Activated naive CD4-positive, alpha-beta T cell treated with anti-CD3 and anti-CD28 coated beads for 36 hours (primary cell): Measurements from ENCODE around the gene TLL1. TPM values are rescaled to one million over a fixed set of nuclear protein-coding genes. Genes with fewer than 3 reads are reported as not detected.

Source experiments
- CTCF ChIA-PET: fragments of 350-600 bp; sonication (Branson Sonifier 250); formaldehyde crosslinking; loops from one replicate; lab custom pipeline; 2021; ENCODE audit warnings: antibody characterized with exemption; lab: Charles Lee
- DNase-seq: peaks from one replicate; pipeline ENCODE4 v3.0.0-alpha.2; 2020
- H3K27ac Mint-ChIP-seq: one replicate; pipeline ENCODE4 v1.8.0; 2021; ENCODE audit warnings: mild to moderate bottlenecking, mixed read lengths
- H3K27me3 Mint-ChIP-seq: one replicate; pipeline ENCODE4 v1.8.0; 2021; ENCODE audit warnings: low read depth, mixed read lengths
- H3K36me3 Mint-ChIP-seq: one replicate; pipeline ENCODE4 v1.8.0; 2021; ENCODE audit warnings: low read depth, mixed read lengths
- H3K4me1 Mint-ChIP-seq: one replicate; pipeline ENCODE4 v1.8.0; 2021; ENCODE audit warnings: low read depth, mixed read lengths
- H3K4me3 Mint-ChIP-seq: one replicate; pipeline ENCODE4 v1.8.0; 2021; ENCODE audit warnings: mild to moderate bottlenecking, moderate library complexity, mixed read lengths
- H3K9me3 Mint-ChIP-seq: one replicate; pipeline ENCODE4 v1.8.0; 2021; ENCODE audit warnings: mixed read lengths
- intact Hi-C: fragments of 100-400 bp; cut with micrococcal nuclease; formaldehyde crosslinking; loops from one replicate; pipeline ENCODE4 v1.15.1; 2023
- total RNA-seq, 2 experiments: library from RNA; stranded (reverse); gene quantifications; one replicate each; pipeline ENCODE4 v1.2.3, GENCODE V29; 2021

Gene TLL1
- total RNA-seq, 2 experiments from 2014 or later, result not detected

GRCh38 chr4:165866019-165866650 lies 6.9 kb upstream of the TLL1 start:
- no peak overlapping the region for H3K27ac Mint-ChIP-seq
- H3K4me3 Mint-ChIP-seq, result no peak overlapping the region
- DNase-seq, result no peak
- CTCF ChIA-PET, result no interaction called here
- H3K9me3 Mint-ChIP-seq, result no peaks in the 10 kb centered on the region
- intact Hi-C loops, result no loop called here
- H3K27me3 Mint-ChIP-seq, result peaks cover 4% of the 10 kb centered on the region
- H3K4me1 Mint-ChIP-seq, result no peaks in the 10 kb centered on the region
- H3K36me3 Mint-ChIP-seq, result no peaks in the 10 kb centered on the region

GRCh38 chr4:165867961-165868360 lies 5.1 kb upstream of the TLL1 start:
- Mint-ChIP-seq H3K9me3 (no peaks in the 10 kb centered on the region), H3K36me3 (no peaks in the 10 kb centered on the region), H3K27ac (no peak overlapping the region), H3K4me3 (no peak overlapping the region), H3K4me1 (peaks cover 6% of the 10 kb centered on the region), H3K27me3 (peaks cover 11% of the 10 kb centered on the region)
- intact Hi-C loops, result no loop called here
- CTCF ChIA-PET, result no interaction called here
- DNase-seq, result no peak

GRCh38 chr4:165873298-165874071 lies 448 bp downstream of the TLL1 start:
- no peak for DNase-seq
- no peaks in the 10 kb centered on the region for H3K36me3 Mint-ChIP-seq
- intact Hi-C loops, result no loop called here
- peaks cover 21% of the 10 kb centered on the region for H3K4me1 Mint-ChIP-seq
- peak overlapping the region; percentile 9 for H3K4me3 Mint-ChIP-seq
- peaks cover 48% of the 10 kb centered on the region for H3K27me3 Mint-ChIP-seq
- no peak overlapping the region for H3K27ac Mint-ChIP-seq
- no peaks in the 10 kb centered on the region for H3K9me3 Mint-ChIP-seq
- CTCF ChIA-PET, result interaction anchor here (0.6 kb wide), 1 partner anchor 1734 kb away, joined by 3 read pairs; no protein-coding TSS in a partner anchor

- H3K9me3 Mint-ChIP-seq, result no peaks in the 10 kb centered on the region
- peaks cover 50% of the 10 kb centered on the region for H3K27me3 Mint-ChIP-seq
- H3K4me1 Mint-ChIP-seq, result peaks cover 21% of the 10 kb centered on the region
- H3K36me3 Mint-ChIP-seq, result no peaks in the 10 kb centered on the region
- DNase-seq, result no peak
- intact Hi-C loops, result no loop called here
- CTCF ChIA-PET, result no interaction called here
- H3K4me3 Mint-ChIP-seq, result no peak overlapping the region
- no peak overlapping the region for H3K27ac Mint-ChIP-seq
Measured at GRCh38 chr4:165874072-165874790, 1.2 kb downstream of the TLL1 start.

- H3K36me3 Mint-ChIP-seq, result no peaks in the 10 kb centered on the region
- H3K27ac Mint-ChIP-seq, result no peak overlapping the region
- H3K27me3 Mint-ChIP-seq, result peaks cover 48% of the 10 kb centered on the region
- H3K9me3 Mint-ChIP-seq, result no peaks in the 10 kb centered on the region
- intact Hi-C loops, result no loop called here
- peaks cover 21% of the 10 kb centered on the region for H3K4me1 Mint-ChIP-seq
- H3K4me3 Mint-ChIP-seq, result no peak overlapping the region
- no peak for DNase-seq
- CTCF ChIA-PET, result no interaction called here
Measured at GRCh38 chr4:165874791-165875371, 1.8 kb downstream of the TLL1 start.

- H3K4me1 Mint-ChIP-seq, result peaks cover 21% of the 10 kb centered on the region
- no peak for DNase-seq
- no peaks in the 10 kb centered on the region for H3K9me3 Mint-ChIP-seq
- no peaks in the 10 kb centered on the region for H3K36me3 Mint-ChIP-seq
- intact Hi-C loops, result no loop called here
- H3K27me3 Mint-ChIP-seq, result peaks cover 46% of the 10 kb centered on the region
- H3K27ac Mint-ChIP-seq, result no peak overlapping the region
- H3K4me3 Mint-ChIP-seq, result no peak overlapping the region
- CTCF ChIA-PET, result no interaction called here
Measured at GRCh38 chr4:165875446-165875845, 2.4 kb downstream of the TLL1 start.

- CTCF ChIA-PET, result no interaction called here
- no peaks in the 10 kb centered on the region for H3K9me3 Mint-ChIP-seq
- no peak overlapping the region for H3K27ac Mint-ChIP-seq
- intact Hi-C loops, result no loop called here
- DNase-seq, result no peak
- H3K4me3 Mint-ChIP-seq, result no peak overlapping the region
- H3K4me1 Mint-ChIP-seq, result peaks cover 21% of the 10 kb centered on the region
- peaks cover 45% of the 10 kb centered on the region for H3K27me3 Mint-ChIP-seq
- no peaks in the 10 kb centered on the region for H3K36me3 Mint-ChIP-seq
Measured at GRCh38 chr4:165877286-165877685, 4.2 kb downstream of the TLL1 start.

GRCh38 chr4:165879641-165880040 lies 6.6 kb downstream of the TLL1 start:
- H3K9me3 Mint-ChIP-seq, result peaks cover 2% of the 10 kb centered on the region

GRCh38 chr4:165894159-165894558 lies 21.1 kb downstream of the TLL1 start:
- Mint-ChIP-seq H3K4me1 (no peaks in the 10 kb centered on the region), H3K4me3 (no peak overlapping the region), H3K9me3 (peaks cover 13% of the 10 kb centered on the region), H3K27me3 (no peaks in the 10 kb centered on the region), H3K36me3 (no peaks in the 10 kb centered on the region), H3K27ac (no peak overlapping the region)
- no peak for DNase-seq
- intact Hi-C loops, result no loop called here
- CTCF ChIA-PET, result no interaction called here

More at GRCh38 chr4:165879641-165880040, 6.6 kb downstream of the TLL1 start:
- DNase-seq, result no peak
- CTCF ChIA-PET, result no interaction called here
- Mint-ChIP-seq H3K27ac (no peak overlapping the region), H3K4me3 (no peak overlapping the region), H3K4me1 (peaks cover 4% of the 10 kb centered on the region), H3K27me3 (peaks cover 23% of the 10 kb centered on the region), H3K36me3 (no peaks in the 10 kb centered on the region)
- intact Hi-C loops, result no loop called here

- Mint-ChIP-seq H3K4me3 (no peak overlapping the region), H3K9me3 (no peaks in the 10 kb centered on the region), H3K27ac (no peak overlapping the region), H3K27me3 (no peaks in the 10 kb centered on the region), H3K4me1 (no peaks in the 10 kb centered on the region), H3K36me3 (no peaks in the 10 kb centered on the region)
- no peak for DNase-seq
- intact Hi-C loops, result no loop called here
- CTCF ChIA-PET, result no interaction called here
Measured at GRCh38 chr4:165905405-165906027, 32.5 kb downstream of the TLL1 start.

- intact Hi-C loops, result no loop called here
- CTCF ChIA-PET, result interaction anchor here (0.6 kb wide), 1 partner anchor 35 kb away, joined by 3 read pairs; no protein-coding TSS in a partner anchor
Measured at GRCh38 chr4:165906272-165906671, 33.2 kb downstream of the TLL1 start.

GRCh38 chr4:165909947-165910346 lies 36.9 kb downstream of the TLL1 start:
- H3K27me3 Mint-ChIP-seq, result no peaks in the 10 kb centered on the region
- CTCF ChIA-PET, result no interaction called here
- H3K9me3 Mint-ChIP-seq, result no peaks in the 10 kb centered on the region
- H3K4me1 Mint-ChIP-seq, result no peaks in the 10 kb centered on the region
- intact Hi-C loops, result no loop called here
- no peaks in the 10 kb centered on the region for H3K36me3 Mint-ChIP-seq
- H3K4me3 Mint-ChIP-seq, result no peak overlapping the region
- DNase-seq, result no peak
- H3K27ac Mint-ChIP-seq, result no peak overlapping the region

More at GRCh38 chr4:165906272-165906671, 33.2 kb downstream of the TLL1 start:
- no peaks in the 10 kb centered on the region for H3K27me3 Mint-ChIP-seq
- H3K4me1 Mint-ChIP-seq, result no peaks in the 10 kb centered on the region
- DNase-seq, result no peak
- no peak overlapping the region for H3K27ac Mint-ChIP-seq
- H3K9me3 Mint-ChIP-seq, result no peaks in the 10 kb centered on the region
- no peak overlapping the region for H3K4me3 Mint-ChIP-seq
- no peaks in the 10 kb centered on the region for H3K36me3 Mint-ChIP-seq
